T follicular helper cell (primary cell): Measurements from ENCODE around the gene IL37.
"Not testable (repeated sequence)": the region's sequence is repeated elsewhere in the genome, so short reads cannot be mapped to it uniquely, and the experiment has no call there.

ENCODE experiments used
- DNase-seq: peaks from one replicate; pipeline ENCODE4 v3.0.0-alpha.2; 2020; ENCODE audit warnings: low read depth

The IL37 gene

GRCh38 chr2:112923237-112923966, 12.4 kb downstream of the IL37 start:
- no peak for DNase-seq

DNA sequence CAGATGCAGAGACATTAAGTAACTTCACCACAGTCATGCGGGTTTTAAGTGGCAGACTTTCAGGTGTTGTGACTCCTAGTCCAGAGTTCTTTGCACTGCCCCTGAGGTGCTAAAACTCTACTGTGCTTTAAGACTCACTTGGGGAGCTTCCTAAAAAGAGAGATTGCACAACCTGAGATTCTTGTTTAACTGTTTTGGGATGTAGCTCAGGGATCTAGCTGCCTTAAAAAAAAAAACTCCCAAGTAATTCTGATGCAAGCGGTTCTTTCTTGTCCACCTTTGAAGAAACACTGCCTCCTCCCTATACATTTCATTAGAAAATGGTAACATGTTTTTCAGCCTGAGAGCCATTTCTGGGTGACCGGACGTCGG, 13.0 kb downstream of the IL37 start:
- DNase-seq = no peak

DNA sequence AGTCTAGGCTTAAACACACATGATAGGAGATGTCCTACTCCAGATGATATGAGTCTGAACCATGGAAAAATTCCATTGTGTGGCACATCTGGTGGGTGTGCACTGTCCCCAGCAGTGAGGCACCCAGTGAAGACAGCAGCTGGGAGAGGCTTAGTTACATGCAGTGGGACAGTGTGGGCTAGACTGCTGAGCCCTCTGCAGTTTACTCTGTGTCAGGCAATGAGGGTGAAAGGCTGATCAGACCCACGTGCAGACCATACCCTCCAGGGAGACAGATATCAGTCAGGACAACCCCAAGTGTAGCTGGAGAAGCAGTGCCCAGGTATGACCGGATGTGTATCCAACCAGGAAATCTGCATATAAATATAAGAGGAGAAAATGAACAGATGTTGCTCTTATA, 13.4 kb downstream of the IL37 start:
- DNase-seq = no peak

DNA sequence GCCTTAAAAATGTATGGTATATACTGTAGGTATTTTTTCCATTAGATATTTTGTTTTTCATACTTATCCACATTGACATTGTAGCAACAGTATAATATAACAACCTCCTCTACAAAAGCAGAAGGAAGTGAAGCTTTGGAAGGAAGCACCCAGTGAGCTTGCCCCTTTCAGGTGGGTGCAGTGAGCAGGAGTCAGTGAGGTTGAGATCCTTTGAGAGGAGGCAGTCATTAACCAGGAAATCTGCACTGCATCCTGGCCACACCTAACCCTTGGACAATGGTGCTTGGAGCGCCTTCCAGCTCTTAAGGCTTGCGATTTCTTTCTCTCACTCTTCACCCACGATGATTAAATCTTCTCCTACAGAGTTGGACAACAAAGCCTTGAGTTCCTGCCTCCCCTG, 13.9 kb downstream of the IL37 start:
- DNase-seq = no peak

- DNase-seq = no peak
Measured at GRCh38 chr2:112926707-112927106, 15.7 kb downstream of the IL37 start.

- no peak for DNase-seq
Measured at GRCh38 chr2:112927745-112928144, 16.8 kb downstream of the IL37 start.

- no peak for DNase-seq
Measured at GRCh38 chr2:112933261-112933660, 22.3 kb downstream of the IL37 start.

DNA sequence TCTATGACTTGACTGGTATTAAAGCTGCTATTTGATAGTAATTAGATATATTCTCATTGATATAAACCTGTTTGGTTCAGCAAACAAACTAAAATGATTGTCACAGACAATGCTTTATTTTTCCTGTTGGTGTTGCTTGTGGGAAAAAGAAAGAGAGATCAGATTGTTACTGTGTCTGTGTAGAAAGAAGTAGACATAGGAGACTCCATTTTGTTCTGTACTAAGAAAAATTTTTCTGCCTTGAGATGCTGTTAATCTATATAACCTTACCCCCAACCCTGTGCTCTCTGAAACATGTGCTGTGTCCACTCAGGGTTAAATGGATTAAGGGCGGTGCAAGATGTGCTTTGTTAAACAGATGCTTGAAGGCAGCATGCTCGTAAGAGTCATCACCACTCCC, 23.2 kb downstream of the IL37 start:
- not testable (repeated sequence) for DNase-seq

GRCh38 chr2:112936927-112937232, 25.9 kb downstream of the IL37 start:
- no peak for DNase-seq

- DNase-seq = no peak
Measured at GRCh38 chr2:112938904-112939303, 27.9 kb downstream of the IL37 start.

DNA sequence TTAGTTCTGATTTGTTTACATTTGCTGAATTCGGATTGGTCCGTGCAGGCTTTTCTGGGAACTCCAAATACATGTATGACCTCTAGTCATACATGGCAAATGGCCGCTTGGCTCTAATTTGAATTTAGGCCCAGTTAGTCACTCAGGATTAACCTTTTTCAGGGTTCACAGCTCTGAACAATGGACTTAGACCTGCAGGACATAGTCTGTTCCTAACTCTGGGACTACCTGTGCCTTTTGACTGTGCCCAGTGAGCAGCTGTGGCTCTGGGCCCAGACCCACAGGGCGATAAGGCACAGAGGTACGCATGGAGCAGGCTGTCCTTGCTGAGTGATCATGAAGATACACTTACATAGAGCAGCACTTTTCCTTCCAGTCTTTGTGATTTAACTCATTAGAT, 28.5 kb downstream of the IL37 start:
- DNase-seq = no peak

DNA sequence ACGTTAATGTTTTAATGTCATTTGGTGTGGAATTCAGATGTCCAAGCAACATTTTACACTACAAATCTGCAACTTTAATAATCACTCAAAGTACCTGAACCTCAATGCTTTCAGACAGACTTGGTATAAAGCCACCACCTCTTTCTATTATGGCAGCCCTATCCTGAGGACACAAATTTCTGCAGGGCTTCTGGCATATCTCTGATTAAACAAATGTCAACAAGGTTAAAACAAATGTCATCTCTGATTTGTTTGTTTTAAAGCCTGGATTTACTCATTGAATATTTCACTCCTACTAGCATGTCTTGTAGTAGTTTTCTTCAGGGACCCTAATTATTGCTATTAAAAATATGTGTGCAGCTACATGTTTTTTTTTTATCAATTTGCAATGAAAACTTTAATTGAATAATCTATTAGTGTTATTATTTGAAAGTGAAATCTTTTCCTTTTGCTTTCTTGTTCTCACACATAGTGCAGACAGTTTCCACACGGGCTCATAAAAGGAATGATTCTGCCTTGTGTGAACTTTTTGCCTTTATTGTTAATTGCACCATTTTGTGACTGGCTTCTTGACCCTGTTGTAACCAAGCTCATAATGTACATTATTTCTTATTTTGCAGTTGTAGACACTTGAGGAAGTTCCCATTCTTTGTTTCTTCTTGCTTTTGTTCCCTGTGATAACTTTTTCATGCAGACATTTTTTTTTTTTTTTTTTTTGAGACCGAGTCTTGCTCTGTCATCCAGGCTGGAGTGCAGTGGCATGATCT, 30.1 kb downstream of the IL37 start:
- no peak for DNase-seq

- peak; percentile 15 for DNase-seq
Measured at GRCh38 chr2:112941753-112942653, 31.0 kb downstream of the IL37 start.

- no peak for DNase-seq
Measured at GRCh38 chr2:112942654-112943002, 31.7 kb downstream of the IL37 start.

DNA sequence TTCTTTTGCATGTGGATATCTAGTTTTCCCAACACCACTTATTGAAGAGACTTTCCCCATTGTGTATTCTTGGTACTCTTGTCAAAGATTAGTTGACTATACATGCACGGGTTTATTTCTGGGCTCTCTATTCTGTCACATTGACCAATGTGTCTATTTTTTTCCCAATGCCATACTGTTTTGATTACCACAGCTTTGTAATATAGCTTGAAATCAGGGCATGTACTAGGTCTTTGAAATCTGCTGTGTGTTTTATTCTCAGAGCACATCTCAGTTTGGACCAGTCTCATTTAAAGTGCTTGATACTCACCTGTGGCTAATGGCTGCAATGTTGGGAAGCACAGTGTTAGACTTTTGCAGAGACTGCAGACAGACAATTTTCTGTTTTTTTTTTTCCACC, 34.0 kb downstream of the IL37 start:
- no peak for DNase-seq

GRCh38 chr2:112946086-112946485, 35.1 kb downstream of the IL37 start:
- DNase-seq = no peak

DNA sequence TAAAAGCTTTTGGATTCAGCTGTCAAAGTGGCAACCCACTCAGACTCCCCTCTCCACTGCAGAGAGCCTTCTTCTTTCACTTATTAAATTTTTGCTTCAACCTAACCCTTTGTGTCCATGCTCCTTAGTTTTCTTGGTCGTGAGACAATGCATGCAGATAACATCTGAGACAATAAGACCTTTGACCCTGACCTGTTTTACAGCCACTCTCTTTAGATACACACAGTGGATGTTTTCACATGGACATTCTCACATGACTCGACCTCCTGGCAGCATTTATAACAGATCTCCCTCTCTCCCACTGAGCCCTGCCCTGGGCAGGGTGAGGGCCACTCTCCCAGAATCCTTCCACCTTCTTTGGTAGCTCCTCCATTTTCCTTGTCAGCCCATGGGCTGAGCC, 36.4 kb downstream of the IL37 start:
- DNase-seq = no peak

- no peak for DNase-seq
Measured at GRCh38 chr2:112949456-112949855, 38.5 kb downstream of the IL37 start.

DNA sequence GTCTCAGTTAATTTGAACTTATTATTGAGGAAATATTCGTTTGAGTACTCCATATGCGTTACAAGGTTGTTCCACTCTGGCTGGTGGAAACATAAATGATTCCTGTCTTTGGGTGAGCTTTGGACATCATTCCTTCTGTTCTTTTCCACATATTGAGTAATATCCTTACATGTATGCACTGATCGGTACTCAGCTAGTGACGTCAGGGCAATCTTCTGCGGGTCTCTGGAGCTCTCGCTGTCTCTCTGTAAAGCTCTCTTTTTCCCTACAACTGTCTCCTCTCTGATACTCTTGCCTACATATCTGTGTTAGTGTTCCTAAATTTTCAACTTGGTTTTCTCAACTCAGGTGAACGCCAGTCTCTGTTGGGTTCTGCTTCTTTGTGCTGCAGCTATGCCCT, 43.4 kb downstream of the IL37 start:
- no peak for DNase-seq

GRCh38 chr2:112957511-112957910, 46.5 kb downstream of the IL37 start:
- DNase-seq = no peak

GRCh38 chr2:112958428-112959108, 47.6 kb downstream of the IL37 start:
- no peak for DNase-seq

DNA sequence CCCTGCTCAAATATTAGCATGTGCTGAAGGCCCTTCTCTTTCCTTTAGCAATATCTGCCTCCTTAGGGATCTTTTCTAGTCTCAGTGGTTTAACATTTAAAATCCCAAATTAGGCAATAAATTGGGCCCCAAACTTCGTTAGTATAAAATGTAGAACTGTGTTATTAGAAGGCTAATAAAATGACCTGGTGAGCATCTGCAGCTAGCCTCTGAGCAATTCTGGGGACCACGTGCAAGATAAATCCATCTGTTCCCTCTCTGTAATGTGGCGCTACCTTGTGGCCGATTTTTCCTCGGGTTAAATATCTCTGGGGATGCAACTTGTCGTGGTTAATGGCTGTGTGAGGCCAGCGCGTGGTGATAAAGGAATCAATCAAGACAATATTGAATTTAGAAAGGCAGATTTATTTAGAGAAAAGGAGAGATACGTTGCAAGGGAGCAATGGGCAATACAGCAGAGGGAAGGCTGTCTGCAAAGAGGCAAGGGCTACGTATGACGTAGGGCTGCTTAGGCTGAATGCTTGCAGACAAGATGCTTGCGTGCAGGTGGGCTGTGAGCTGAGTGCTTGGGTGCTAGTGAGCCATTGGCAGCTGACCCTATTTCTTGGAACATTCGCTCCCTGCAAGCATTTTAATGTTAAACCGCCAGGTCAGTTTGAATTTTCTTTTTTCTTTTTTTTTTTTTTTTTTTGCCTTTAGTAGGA, 48.3 kb downstream of the IL37 start:
- no peak for DNase-seq
